ENCODE measurements around the gene RANGAP1.

GRCh38 chr22:41238570-41239442 lies 47.2 kb downstream of the RANGAP1 start:
- TF ChIP-seq POLR2A (IDR thresholded peaks at IDR 0.05; ENCODE audit: low read depth, low read length) = no peak
- no peak for TF ChIP-seq CTCF (conservative IDR thresholded peaks at IDR 0.05; ENCODE audit: low read depth, low read length)
- no peak for TF ChIP-seq MAFK (IDR thresholded peaks at IDR 0.05; ENCODE audit: low read depth, low read length)
- TF ChIP-seq BHLHE40 (IDR thresholded peaks at IDR 0.05; ENCODE audit: low read depth, low read length) = no peak
- TF ChIP-seq CHD1 (IDR thresholded peaks at IDR 0.05; ENCODE audit: low read depth, low read length) = no peak
- TF ChIP-seq, protein P1, sequence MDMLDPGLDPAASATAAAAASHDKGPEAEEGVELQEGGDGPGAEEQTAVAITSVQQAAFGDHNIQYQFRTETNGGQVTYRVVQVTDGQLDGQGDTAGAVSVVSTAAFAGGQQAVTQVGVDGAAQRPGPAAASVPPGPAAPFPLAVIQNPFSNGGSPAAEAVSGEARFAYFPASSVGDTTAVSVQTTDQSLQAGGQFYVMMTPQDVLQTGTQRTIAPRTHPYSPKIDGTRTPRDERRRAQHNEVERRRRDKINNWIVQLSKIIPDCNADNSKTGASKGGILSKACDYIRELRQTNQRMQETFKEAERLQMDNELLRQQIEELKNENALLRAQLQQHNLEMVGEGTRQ (IDR thresholded peaks at IDR 0.05; ENCODE audit: low read depth, low read length) = no peak
- TF ChIP-seq FOS (IDR thresholded peaks at IDR 0.05; ENCODE audit: low read depth, low read length) = no peak
- no peak for TF ChIP-seq CEBPB (IDR thresholded peaks at IDR 0.05; ENCODE audit: low read depth, low read length)
- no peak for TF ChIP-seq RAD21 (IDR thresholded peaks at IDR 0.05; ENCODE audit: low read length)
